ENCODE data around the gene DHX8. TPM values are rescaled to one million over a fixed set of nuclear protein-coding genes. Genes with fewer than 3 reads are reported as not detected.
"Not testable (repeated sequence)": the region's sequence is repeated elsewhere in the genome, so short reads cannot be mapped to it uniquely, and the experiment has no call there.

DHX8 gene
- total RNA-seq, 1 donor from 2014 or later: 54.2 TPM

- DNase-seq: no peak
- intact Hi-C loops (cut with micrococcal nuclease): no loop called here
- no peak overlapping the region for H3K27ac Mint-ChIP-seq
- no peak overlapping the region for H3K4me3 Mint-ChIP-seq
- H3K36me3 Mint-ChIP-seq (ENCODE audit: low read depth): no peaks in the 10 kb centered on the region
- H3K9me3 Mint-ChIP-seq: no peaks in the 10 kb centered on the region
- H3K27me3 Mint-ChIP-seq: peaks cover 3% of the 10 kb centered on the region
- H3K4me1 Mint-ChIP-seq: peaks cover 3% of the 10 kb centered on the region
Measured at GRCh38 chr17:43471585-43472160, 12.1 kb upstream of the DHX8 start.

GRCh38 chr17:43475494-43476089 is 8.2 kb upstream of the DHX8 start:
- no peaks in the 10 kb centered on the region for H3K36me3 Mint-ChIP-seq (ENCODE audit: low read depth)
- no peak overlapping the region for H3K27ac Mint-ChIP-seq
- intact Hi-C loops (cut with micrococcal nuclease): no loop called here
- no peak for DNase-seq
- peaks cover 3% of the 10 kb centered on the region for H3K27me3 Mint-ChIP-seq
- H3K4me1 Mint-ChIP-seq: no peaks in the 10 kb centered on the region
- no peaks in the 10 kb centered on the region for H3K9me3 Mint-ChIP-seq
- no peak overlapping the region for H3K4me3 Mint-ChIP-seq

GRCh38 chr17:43476306-43476705 is 7.5 kb upstream of the DHX8 start:
- H3K4me1 Mint-ChIP-seq; H3K4me3 Mint-ChIP-seq; H3K9me3 Mint-ChIP-seq; H3K27ac Mint-ChIP-seq; H3K27me3 Mint-ChIP-seq; H3K36me3 Mint-ChIP-seq (ENCODE audit: low read depth); intact Hi-C loops (cut with micrococcal nuclease); DNase-seq: not testable (repeated sequence)

GRCh38 chr17:43477832-43478634 is 5.7 kb upstream of the DHX8 start:
- no peaks in the 10 kb centered on the region for H3K4me1 Mint-ChIP-seq
- intact Hi-C loops (cut with micrococcal nuclease): no loop called here

GRCh38 chr17:43479948-43480347 is 3.8 kb upstream of the DHX8 start:
- H3K4me3 Mint-ChIP-seq: no peak overlapping the region
- H3K4me1 Mint-ChIP-seq: peaks cover 13% of the 10 kb centered on the region
- no peaks in the 10 kb centered on the region for H3K9me3 Mint-ChIP-seq
- H3K27ac Mint-ChIP-seq: no peak overlapping the region
- H3K36me3 Mint-ChIP-seq (ENCODE audit: low read depth): peaks cover 6% of the 10 kb centered on the region
- intact Hi-C loops (cut with micrococcal nuclease): loop anchor here (10.0 kb wide), 1 partner anchor 525 kb away; the partner anchor contains the start of gene NAGS
- no peaks in the 10 kb centered on the region for H3K27me3 Mint-ChIP-seq
- DNase-seq: no peak

More at GRCh38 chr17:43477832-43478634, 5.7 kb upstream of the DHX8 start:
- DNase-seq: no peak
- H3K9me3 Mint-ChIP-seq: no peaks in the 10 kb centered on the region
- H3K4me3 Mint-ChIP-seq: no peak overlapping the region
- H3K27ac Mint-ChIP-seq: no peak overlapping the region
- H3K27me3 Mint-ChIP-seq: no peaks in the 10 kb centered on the region
- H3K36me3 Mint-ChIP-seq (ENCODE audit: low read depth): no peaks in the 10 kb centered on the region

- intact Hi-C loops (cut with micrococcal nuclease): loop anchor here (1.0 to 10.0 kb wide), 6 partner anchors 84 to 522 kb away; partner anchors contain the start of genes ARL4D and NAGS
Measured at GRCh38 chr17:43482103-43483012, 1.4 kb upstream of the DHX8 start.

GRCh38 chr17:43490621-43491020 is 6.8 kb downstream of the DHX8 start:
- no peak for DNase-seq
- no peaks in the 10 kb centered on the region for H3K27me3 Mint-ChIP-seq
- no peak overlapping the region for H3K4me3 Mint-ChIP-seq
- peaks cover 36% of the 10 kb centered on the region for H3K36me3 Mint-ChIP-seq (ENCODE audit: low read depth)
- H3K4me1 Mint-ChIP-seq: peaks cover 2% of the 10 kb centered on the region
- intact Hi-C loops (cut with micrococcal nuclease): no loop called here
- H3K27ac Mint-ChIP-seq: no peak overlapping the region
- H3K9me3 Mint-ChIP-seq: no peaks in the 10 kb centered on the region

More at GRCh38 chr17:43482103-43483012, 1.4 kb upstream of the DHX8 start:
- no peak overlapping the region for H3K4me3 Mint-ChIP-seq
- H3K27me3 Mint-ChIP-seq: no peaks in the 10 kb centered on the region
- no peaks in the 10 kb centered on the region for H3K9me3 Mint-ChIP-seq
- H3K4me1 Mint-ChIP-seq: peaks cover 20% of the 10 kb centered on the region
- peak; percentile 61 for DNase-seq
- peak overlapping the region; percentile 99 for H3K27ac Mint-ChIP-seq
- peaks cover 6% of the 10 kb centered on the region for H3K36me3 Mint-ChIP-seq (ENCODE audit: low read depth)

GRCh38 chr17:43509440-43509839 is 25.7 kb downstream of the DHX8 start:
- DNase-seq; H3K27ac Mint-ChIP-seq; H3K4me3 Mint-ChIP-seq; H3K4me1 Mint-ChIP-seq; H3K27me3 Mint-ChIP-seq; H3K9me3 Mint-ChIP-seq; intact Hi-C loops (cut with micrococcal nuclease): not testable (repeated sequence)
- peaks cover 48% of the 10 kb centered on the region for H3K36me3 Mint-ChIP-seq (ENCODE audit: low read depth)

GRCh38 chr17:43511199-43511598 is 27.4 kb downstream of the DHX8 start:
- H3K27me3 Mint-ChIP-seq; H3K4me1 Mint-ChIP-seq; intact Hi-C loops (cut with micrococcal nuclease); H3K4me3 Mint-ChIP-seq; H3K27ac Mint-ChIP-seq; DNase-seq; H3K9me3 Mint-ChIP-seq: not testable (repeated sequence)
- H3K36me3 Mint-ChIP-seq (ENCODE audit: low read depth): peaks cover 46% of the 10 kb centered on the region

- Mint-ChIP-seq H3K4me1 (peaks cover 2% of the 10 kb centered on the region), H3K27ac (no peak overlapping the region), H3K4me3 (no peak overlapping the region), H3K36me3 (ENCODE audit: low read depth) (peaks cover 50% of the 10 kb centered on the region), H3K27me3 (no peaks in the 10 kb centered on the region), H3K9me3 (no peaks in the 10 kb centered on the region)
- intact Hi-C loops (cut with micrococcal nuclease): no loop called here
- DNase-seq: no peak
Measured at GRCh38 chr17:43515656-43516055, 31.9 kb downstream of the DHX8 start.

GRCh38 chr17:43517161-43517560 is 33.4 kb downstream of the DHX8 start:
- Mint-ChIP-seq H3K4me1 (peaks cover 2% of the 10 kb centered on the region), H3K36me3 (ENCODE audit: low read depth) (peaks cover 53% of the 10 kb centered on the region), H3K4me3 (no peak overlapping the region), H3K27ac (no peak overlapping the region), H3K9me3 (no peaks in the 10 kb centered on the region), H3K27me3 (no peaks in the 10 kb centered on the region)
- intact Hi-C loops (cut with micrococcal nuclease): no loop called here
- DNase-seq: no peak

- Mint-ChIP-seq H3K4me1 (peaks cover 2% of the 10 kb centered on the region), H3K36me3 (ENCODE audit: low read depth) (peaks cover 50% of the 10 kb centered on the region), H3K27ac (no peak overlapping the region), H3K4me3 (no peak overlapping the region), H3K9me3 (no peaks in the 10 kb centered on the region), H3K27me3 (no peaks in the 10 kb centered on the region)
- intact Hi-C loops (cut with micrococcal nuclease): no loop called here
- DNase-seq: no peak
Measured at GRCh38 chr17:43517615-43518386, 34.0 kb downstream of the DHX8 start.

- Mint-ChIP-seq H3K27me3 (no peaks in the 10 kb centered on the region), H3K9me3 (no peaks in the 10 kb centered on the region), H3K4me1 (peaks cover 2% of the 10 kb centered on the region), H3K4me3 (no peak overlapping the region), H3K36me3 (ENCODE audit: low read depth) (peaks cover 63% of the 10 kb centered on the region), H3K27ac (no peak overlapping the region)
- intact Hi-C loops (cut with micrococcal nuclease): no loop called here
- no peak for DNase-seq
Measured at GRCh38 chr17:43521389-43521788, 37.6 kb downstream of the DHX8 start.
